HG02798 (cell line): ENCODE data around the gene IFT52.
"Not testable (repeated sequence)": the region's sequence is repeated elsewhere in the genome, so short reads cannot be mapped to it uniquely, and the experiment has no call there.

Experiments
- ATAC-seq: cut with Tn5 transposase; IDR thresholded peaks from one replicate; pipeline ENCODE4 v1.9.1; 2021; ENCODE audit warnings: mild to moderate bottlenecking; ENCODE audit not compliant: unreplicated experiment, poor library complexity

IFT52 gene

GRCh38 chr20:43564993-43565757 lies 25.6 kb upstream of the IFT52 start:
- ATAC-seq: no peak

GRCh38 chr20:43565758-43566104 lies 25.0 kb upstream of the IFT52 start:
- no peak for ATAC-seq

GRCh38 chr20:43567477-43567876 lies 23.3 kb upstream of the IFT52 start:
- no peak for ATAC-seq

GRCh38 chr20:43568706-43569105 lies 22.0 kb upstream of the IFT52 start:
- ATAC-seq: no peak

- ATAC-seq: no peak
Observed at GRCh38 chr20:43569282-43569681, 21.5 kb upstream of the IFT52 start.

- no peak for ATAC-seq
Observed at GRCh38 chr20:43570496-43570895, 20.2 kb upstream of the IFT52 start.

GRCh38 chr20:43571310-43571709 lies 19.4 kb upstream of the IFT52 start:
- no peak for ATAC-seq

- no peak for ATAC-seq
Observed at GRCh38 chr20:43571771-43572170, 19.0 kb upstream of the IFT52 start.

GRCh38 chr20:43572891-43573290 lies 17.8 kb upstream of the IFT52 start:
- ATAC-seq: no peak

- no peak for ATAC-seq
Observed at GRCh38 chr20:43576108-43576507, 14.6 kb upstream of the IFT52 start.

GRCh38 chr20:43579861-43580793 lies 10.6 kb upstream of the IFT52 start:
- no peak for ATAC-seq

GRCh38 chr20:43583133-43583864 lies 7.4 kb upstream of the IFT52 start:
- no peak for ATAC-seq

- no peak for ATAC-seq
Observed at GRCh38 chr20:43583982-43584432, 6.7 kb upstream of the IFT52 start.

GRCh38 chr20:43584448-43585136 lies 6.1 kb upstream of the IFT52 start:
- no peak for ATAC-seq

GRCh38 chr20:43586641-43587040 lies 4.1 kb upstream of the IFT52 start:
- ATAC-seq: no peak

- not testable (repeated sequence) for ATAC-seq
Observed at GRCh38 chr20:43588526-43588925, 2.2 kb upstream of the IFT52 start.

- no peak for ATAC-seq
Observed at GRCh38 chr20:43590036-43590391, 723 bp upstream of the IFT52 start.

- not testable (repeated sequence) for ATAC-seq
Observed at GRCh38 chr20:43601960-43602359, 11.2 kb downstream of the IFT52 start.

- no peak for ATAC-seq
Observed at GRCh38 chr20:43603124-43603523, 12.4 kb downstream of the IFT52 start.

- no peak for ATAC-seq
Observed at GRCh38 chr20:43605715-43606114, 15.0 kb downstream of the IFT52 start.
